Neuronal stem cell (in vitro differentiated cells): Measurements from ENCODE around the gene EDC3.

Experiments used
- DNase-seq: peaks from one replicate; pipeline ENCODE4 v3.0.0-alpha.2; 2013; ENCODE audit warnings: low spot score
- H2AFZ ChIP-seq: one replicate; pipeline ENCODE4 v1.6.1; 2013; ENCODE audit warnings: mild to moderate bottlenecking, low read length, inconsistent platforms
- H2AK5ac ChIP-seq: 2 replicates; pipeline ENCODE4 v1.6.1; 2013; ENCODE audit warnings: low read depth, mild to moderate bottlenecking, inconsistent platforms, low read length, moderate library complexity, mixed read lengths
- H2BK120ac ChIP-seq: 2 replicates; pipeline ENCODE4 v1.6.1; 2013; ENCODE audit warnings: low read depth, mild to moderate bottlenecking, inconsistent platforms, low read length, moderate library complexity, mixed read lengths
- H2BK12ac ChIP-seq: one replicate; pipeline ENCODE4 v1.6.1; 2013; ENCODE audit warnings: low read length, inconsistent platforms
- H2BK15ac ChIP-seq: 2 replicates; pipeline ENCODE4 v1.6.1; 2013; ENCODE audit warnings: mild to moderate bottlenecking, low read length, inconsistent platforms, mixed read lengths
- H2BK5ac ChIP-seq: one replicate; pipeline ENCODE4 v1.6.1; 2013; ENCODE audit warnings: inconsistent platforms, mild to moderate bottlenecking, low read length, moderate library complexity
- H3K14ac ChIP-seq: one replicate; pipeline ENCODE4 v1.6.1; 2013; ENCODE audit warnings: low read length, inconsistent platforms
- H3K18ac ChIP-seq: 2 replicates; pipeline ENCODE4 v1.6.1; 2013; ENCODE audit warnings: low read length, inconsistent platforms
- H3K23ac ChIP-seq: 2 replicates; pipeline ENCODE4 v1.6.1; 2013; ENCODE audit warnings: low read depth, mild to moderate bottlenecking, mixed read lengths, low read length, inconsistent platforms; ENCODE audit not compliant: poor library complexity
- H3K27ac ChIP-seq: replicated peaks from 3 replicates; pipeline ENCODE4 v1.5.1; 2013; ENCODE audit warnings: low read length, inconsistent platforms
- H3K27me3 ChIP-seq, 3 experiments: 2 replicates each; pipeline ENCODE4 v1.6.1; 2013; ENCODE audit warnings: low read length in 3 of 3, mild to moderate bottlenecking in 2 of 3, inconsistent platforms in 1 of 3, low read depth in 1 of 3, mixed read lengths in 1 of 3, moderate library complexity in 1 of 3; ENCODE audit not compliant: control insufficient read depth in 3 of 3, insufficient read depth in 3 of 3
- H3K36me3 ChIP-seq, 2 donors: replicated peaks in 1 of 2; 2 replicates each; pipeline ENCODE4 v1.6.1; 2013; ENCODE audit warnings: low read length in 2 of 2; ENCODE audit not compliant: control insufficient read depth in 2 of 2, insufficient read depth in 2 of 2
- H3K4ac ChIP-seq: 2 replicates; pipeline ENCODE4 v1.6.1; 2013; ENCODE audit warnings: inconsistent platforms, mild to moderate bottlenecking, low read length, moderate library complexity
- H3K4me1 ChIP-seq, 2 donors: 1 replicate in 1 of 2; 2 replicates in 1 of 2; pipeline ENCODE4 v1.6.1; 2013; ENCODE audit warnings: low read length in 2 of 2, low read depth in 1 of 2; ENCODE audit not compliant: control insufficient read depth in 2 of 2, insufficient read depth in 1 of 2
- H3K4me2 ChIP-seq: one replicate; pipeline ENCODE4 v1.6.1; 2013; ENCODE audit warnings: mild to moderate bottlenecking, low read length, inconsistent platforms; ENCODE audit not compliant: insufficient read depth, poor library complexity, severe bottlenecking
- H3K4me3 ChIP-seq, 2 donors: 2 replicates each; pipeline ENCODE4 v1.5.1; 2013; ENCODE audit warnings: low read length in 2 of 2, mild to moderate bottlenecking in 2 of 2, inconsistent platforms in 1 of 2, moderate library complexity in 1 of 2
- H3K79me1 ChIP-seq: one replicate; pipeline ENCODE4 v1.6.1; 2013; ENCODE audit warnings: low read depth, mild to moderate bottlenecking, inconsistent platforms, low read length, moderate library complexity
- H3K9ac ChIP-seq: one replicate; pipeline ENCODE4 v1.6.1; 2013; ENCODE audit warnings: mild to moderate bottlenecking, low read depth, low read length, inconsistent platforms; ENCODE audit not compliant: poor library complexity
- H3K9me3 ChIP-seq, 2 donors: replicated peaks in 1 of 2; 2 replicates each; pipeline versions ENCODE3 to v1.6.1; 2013; ENCODE audit warnings: low read length in 2 of 2, mild to moderate bottlenecking in 2 of 2, inconsistent platforms in 1 of 2, low read depth in 1 of 2, mixed read lengths in 1 of 2, moderate library complexity in 1 of 2; ENCODE audit not compliant: control insufficient read depth in 2 of 2, insufficient read depth in 1 of 2
- H4K8ac ChIP-seq: one replicate; pipeline ENCODE4 v1.6.1; 2013; ENCODE audit warnings: low read depth, mild to moderate bottlenecking, inconsistent platforms, low read length, moderate library complexity
- H4K91ac ChIP-seq: one replicate; pipeline ENCODE4 v1.6.1; 2013; ENCODE audit warnings: low read length, low read depth, mild to moderate bottlenecking, inconsistent platforms; ENCODE audit not compliant: poor library complexity
- WGBS, 2 donors: extraction: QIAGEN DNeasy Blood & Tissue Kit; methylation state at CpG; one replicate each; pipeline ENCODE4 v1.1.7; 2013; ENCODE audit warnings: missing lambda C conversion rate in 2 of 2, mixed read lengths in 1 of 2; ENCODE audit not compliant: insufficient read length in 2 of 2, insufficient replicate concordance in 1 of 2; ENCODE audit errors: extremely low coverage in 2 of 2; 5-methylcytosine and 5-hydroxymethylcytosine counted together

Gene EDC3

DNA sequence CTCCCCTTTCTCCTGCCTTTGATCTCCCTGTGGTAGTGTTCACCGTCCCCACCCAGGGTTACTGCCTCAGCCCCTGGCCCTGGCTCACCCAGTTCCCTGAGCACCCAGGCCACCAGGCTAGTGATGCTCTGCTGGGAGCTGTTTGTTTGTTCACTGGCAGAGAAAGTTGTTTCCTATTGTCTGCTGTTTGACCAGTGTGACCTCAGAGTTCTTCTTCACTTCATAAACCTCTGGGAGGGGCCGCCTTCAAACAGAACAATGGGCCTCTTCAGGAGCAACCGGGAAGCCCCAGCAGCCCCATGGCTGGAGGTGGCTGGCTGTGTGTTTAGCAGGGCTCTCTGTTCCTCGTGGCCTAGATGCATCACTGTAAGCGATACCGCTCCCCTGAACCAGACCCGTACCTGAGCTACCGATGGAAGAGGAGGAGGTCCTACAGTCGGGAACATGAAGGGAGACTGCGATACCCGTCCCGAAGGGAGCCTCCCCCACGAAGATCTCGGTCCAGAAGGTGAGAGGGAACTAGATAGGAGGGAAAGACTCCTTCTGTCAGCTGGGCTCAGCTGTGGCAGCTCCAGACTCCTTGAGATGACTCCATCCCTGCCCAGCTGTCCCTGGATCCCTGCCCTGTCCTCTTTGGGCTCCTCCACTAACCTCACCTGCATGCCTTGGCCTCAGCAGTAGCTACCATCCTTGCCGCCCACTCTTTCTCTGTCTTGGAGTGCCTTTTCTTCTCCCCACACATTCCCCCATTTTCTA lies 76.8 kb downstream of the EDC3 start:
- Histone ChIP-seq H3K4me2 (no peak overlapping the region), H3K4ac (no peak overlapping the region), H3K23ac (no peak overlapping the region), H2AK5ac (no peak overlapping the region), H2BK12ac (no peak overlapping the region), H3K27ac (no peak overlapping the region), H2BK5ac (no peak overlapping the region), H3K36me3 (peaks cover 49 to 62% of the 10 kb centered on the region in 2 donors), H3K18ac (no peak overlapping the region), H4K91ac (no peak overlapping the region), H3K27me3 (no peaks in the 10 kb centered on the region), H4K8ac (no peak overlapping the region), H3K79me1 (peaks cover 31% of the 10 kb centered on the region), H2AFZ (no peak overlapping the region), H3K9ac (no peak overlapping the region), H2BK15ac (no peak overlapping the region), H3K4me3 (no peak overlapping the region), H2BK120ac (no peak overlapping the region), H3K14ac (no peak overlapping the region), H3K4me1 (peaks cover 6 to 9% of the 10 kb centered on the region in 2 donors), H3K9me3 (no peaks in the 10 kb centered on the region)
- WGBS, 2 donors, result no CpG with 5 or more reads among the region's 15 CpGs
- no peak for DNase-seq

DNA sequence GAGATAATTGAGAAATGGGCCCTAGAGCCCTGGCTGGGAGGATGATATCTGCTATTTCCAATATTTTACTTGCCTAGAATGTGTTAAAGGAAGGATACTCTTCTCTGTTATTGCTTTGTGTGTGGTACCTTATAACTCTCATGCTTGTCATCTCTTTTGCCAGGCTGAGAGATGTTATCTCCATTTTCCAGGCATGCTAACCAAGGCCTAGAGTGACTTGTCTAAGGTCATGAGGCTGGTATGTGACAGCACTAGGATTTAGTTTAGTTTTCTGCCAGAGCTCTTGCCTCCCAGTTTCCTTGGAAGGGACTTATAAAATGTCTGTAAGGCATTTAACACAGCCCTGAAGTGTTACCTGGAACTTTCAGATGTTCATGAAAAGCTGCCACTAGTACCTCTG lies 78.8 kb downstream of the EDC3 start:
- no peak overlapping the region for H3K4ac ChIP-seq
- H3K14ac ChIP-seq, result no peak overlapping the region
- no peak overlapping the region for H2BK5ac ChIP-seq
- H4K8ac ChIP-seq, result no peak overlapping the region
- no peaks in the 10 kb centered on the region for H3K9me3 ChIP-seq
- no peak overlapping the region for H3K18ac ChIP-seq
- peaks cover 6 to 9% of the 10 kb centered on the region in 2 donors for H3K4me1 ChIP-seq
- H3K4me3 ChIP-seq, result peak overlapping the region in 1 of 2 donors; percentile 81
- no peak overlapping the region for H2AFZ ChIP-seq
- no peak overlapping the region for H3K4me2 ChIP-seq
- H3K23ac ChIP-seq, result no peak overlapping the region
- no peak overlapping the region for H3K27ac ChIP-seq
- no peak for DNase-seq
- H2BK12ac ChIP-seq, result no peak overlapping the region
- H3K79me1 ChIP-seq, result peaks cover 26% of the 10 kb centered on the region
- peaks cover 29 to 42% of the 10 kb centered on the region in 2 donors for H3K36me3 ChIP-seq
- no peak overlapping the region for H2AK5ac ChIP-seq
- H2BK15ac ChIP-seq, result no peak overlapping the region
- H2BK120ac ChIP-seq, result no peak overlapping the region
- H3K27me3 ChIP-seq, result peaks cover 0 to 3% (median 0%) of the 10 kb centered on the region in 3 experiments
- H4K91ac ChIP-seq, result no peak overlapping the region
- H3K9ac ChIP-seq, result no peak overlapping the region

DNA sequence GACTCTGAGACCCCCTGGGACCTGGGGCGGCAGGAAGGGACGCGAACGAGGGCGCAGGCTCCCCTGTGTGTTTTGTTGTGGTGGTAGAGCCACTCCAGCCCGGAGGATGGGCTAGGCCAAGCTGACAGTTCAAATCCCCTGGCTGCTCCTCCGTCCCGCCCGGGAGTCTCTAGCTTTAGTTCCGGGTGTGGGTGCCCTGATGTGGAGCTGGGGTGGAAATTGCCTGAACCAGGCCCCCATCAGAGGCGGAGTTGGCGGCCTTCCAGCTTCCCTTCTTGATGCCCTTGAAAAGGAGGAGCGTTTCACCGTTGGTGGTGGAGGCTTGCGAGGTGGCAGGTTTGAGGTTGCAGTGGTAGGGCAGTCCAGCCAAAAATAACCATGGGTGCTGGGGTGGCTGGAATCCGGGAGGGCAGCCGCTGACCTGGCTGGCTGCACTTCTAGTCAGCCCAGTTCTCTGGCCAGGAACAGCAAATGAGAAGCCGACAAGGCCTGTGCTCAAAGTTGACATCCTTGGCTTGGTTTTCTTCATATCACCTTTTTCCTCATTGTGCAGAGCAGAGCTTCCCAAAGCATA lies 79.4 kb downstream of the EDC3 start:
- H3K4me2 ChIP-seq, result peak overlapping the region; percentile 90

More for the DNA sequence above, 79.4 kb downstream of the EDC3 start:
- H3K18ac ChIP-seq, result peak overlapping the region; percentile 40
- WGBS, 2 donors, result no CpG with 5 or more reads among the region's 18 CpGs
- peak overlapping the region; percentile 42 for H2BK5ac ChIP-seq
- no peak overlapping the region for H3K14ac ChIP-seq
- no peak overlapping the region for H4K91ac ChIP-seq
- H3K27ac ChIP-seq, result no peak overlapping the region
- H2BK15ac ChIP-seq, result no peak overlapping the region
- peak overlapping the region; percentile 94 for H2AFZ ChIP-seq
- peak overlapping the region; percentile 41 for H2AK5ac ChIP-seq
- no peak overlapping the region for H2BK12ac ChIP-seq
- peak overlapping the region; percentile 83 for H3K23ac ChIP-seq
- H3K27me3 ChIP-seq, result peaks cover 0 to 3% (median 0%) of the 10 kb centered on the region in 3 experiments
- H3K4me3 ChIP-seq, result peak overlapping the region; percentile 81 to 92
- peak overlapping the region; percentile 56 for H2BK120ac ChIP-seq
- peak overlapping the region; percentile 71 for H3K4ac ChIP-seq
- no peak overlapping the region for H4K8ac ChIP-seq
- H3K9ac ChIP-seq, result peak overlapping the region; percentile 93
- H3K79me1 ChIP-seq, result peaks cover 24% of the 10 kb centered on the region
- H3K4me1 ChIP-seq, result peaks cover 6 to 9% of the 10 kb centered on the region in 2 donors
- H3K36me3 ChIP-seq, result peaks cover 24 to 37% of the 10 kb centered on the region in 2 donors
- DNase-seq, result no peak
- no peaks in the 10 kb centered on the region for H3K9me3 ChIP-seq
